GM18870 (cell line): Measurements from ENCODE around the gene PRR5L.

Experiments used
- ATAC-seq: cut with Tn5 transposase; IDR thresholded peaks from one replicate; pipeline ENCODE4 v1.9.1; 2021; ENCODE audit warnings: moderate library complexity; ENCODE audit not compliant: unreplicated experiment

The PRR5L gene

DNA sequence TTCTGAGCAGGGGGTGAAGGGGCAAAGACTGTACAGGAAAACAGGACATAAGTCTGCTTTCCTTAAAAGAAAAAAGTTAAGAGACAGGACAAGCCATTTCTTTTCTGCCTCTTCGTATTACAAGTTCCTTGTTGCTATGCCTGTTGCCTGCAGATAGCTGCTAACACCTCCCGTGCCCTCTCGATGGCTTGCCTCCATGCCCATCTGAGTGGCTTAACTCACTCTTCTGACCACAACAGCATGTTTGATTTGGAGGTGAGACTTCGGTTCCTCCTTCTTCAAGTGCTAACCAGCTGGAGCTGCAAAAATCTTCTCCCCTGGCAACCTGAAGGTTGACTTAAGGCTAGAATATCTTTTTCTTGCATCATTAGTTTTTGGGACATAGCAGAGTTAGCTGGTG is 103.1 kb downstream of the PRR5L start:
- ATAC-seq, result no peak

- ATAC-seq, result no peak
Measured at GRCh38 chr11:36399745-36400144, 103.7 kb downstream of the PRR5L start.

- ATAC-seq, result no peak
Measured at GRCh38 chr11:36400766-36401455, 104.8 kb downstream of the PRR5L start.

DNA sequence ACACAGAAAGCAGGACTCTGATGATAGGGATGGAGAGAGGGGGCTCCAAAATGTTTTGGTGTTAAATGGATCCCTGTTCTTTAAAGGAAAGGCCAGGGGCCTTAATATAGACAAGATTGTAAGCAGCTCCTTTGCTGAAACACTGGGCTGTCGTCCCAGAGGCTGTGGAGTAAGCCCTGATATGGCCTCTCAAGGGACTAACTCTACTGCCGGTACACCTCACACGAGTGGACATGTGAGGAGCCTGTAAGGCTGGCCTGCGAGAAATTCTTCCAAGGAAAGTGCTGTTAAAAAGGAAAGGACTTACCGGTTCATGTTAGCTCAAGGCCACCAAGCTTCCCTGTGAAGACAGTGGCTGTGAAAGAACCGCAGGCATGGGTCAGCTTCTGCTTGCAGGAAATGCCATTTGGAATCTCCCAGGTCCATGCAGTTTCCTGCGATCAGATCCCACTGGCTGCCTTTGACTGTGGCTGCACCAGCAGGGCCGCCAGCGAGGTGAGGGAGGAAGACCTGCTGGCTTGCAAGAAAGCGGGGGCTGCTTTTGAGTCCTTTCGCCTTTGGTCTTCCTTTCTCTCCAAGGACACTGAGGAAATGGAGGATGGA is 106.6 kb downstream of the PRR5L start:
- ATAC-seq, result no peak

- ATAC-seq, result no peak
Measured at GRCh38 chr11:36403661-36404060, 107.6 kb downstream of the PRR5L start.

- ATAC-seq, result no peak
Measured at GRCh38 chr11:36404831-36405230, 108.7 kb downstream of the PRR5L start.

DNA sequence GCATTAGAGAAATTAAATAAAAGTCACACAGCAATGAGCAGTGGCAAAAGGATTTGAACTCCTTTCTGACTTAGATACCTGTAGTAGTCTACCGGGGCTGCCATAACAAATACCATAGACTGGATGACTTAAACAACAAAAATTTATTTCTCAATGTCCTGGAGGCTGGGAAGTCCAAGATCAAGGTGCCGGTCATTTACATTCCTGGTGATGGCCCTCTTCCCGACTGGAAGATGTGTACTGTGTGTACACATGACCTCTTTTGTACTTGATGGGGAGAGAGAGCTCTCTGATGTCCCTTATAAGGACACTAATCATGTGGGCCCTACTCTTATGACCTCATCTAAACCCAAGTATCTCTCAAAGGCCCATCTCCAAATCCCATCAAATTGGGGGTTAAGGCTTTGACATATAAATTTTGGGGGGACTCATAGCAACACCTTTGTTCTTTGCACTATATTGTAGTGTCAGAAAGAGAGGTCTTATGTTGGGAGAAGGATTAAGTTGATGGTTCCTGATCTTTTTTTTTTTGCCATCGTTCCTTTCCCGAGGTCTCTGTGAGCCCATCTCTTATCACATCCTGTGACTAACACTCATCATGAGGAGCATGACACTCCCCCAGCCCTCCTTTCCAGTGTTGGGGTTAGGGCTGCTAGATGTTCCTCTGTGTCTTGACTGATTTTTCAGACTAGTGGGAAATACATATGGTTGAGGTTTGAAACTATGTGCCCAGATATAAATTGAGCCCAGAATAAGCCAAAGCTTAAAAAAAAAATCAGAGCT is 109.7 kb downstream of the PRR5L start:
- ATAC-seq, result no peak

GRCh38 chr11:36407356-36407755 is 111.3 kb downstream of the PRR5L start:
- ATAC-seq, result no peak

DNA sequence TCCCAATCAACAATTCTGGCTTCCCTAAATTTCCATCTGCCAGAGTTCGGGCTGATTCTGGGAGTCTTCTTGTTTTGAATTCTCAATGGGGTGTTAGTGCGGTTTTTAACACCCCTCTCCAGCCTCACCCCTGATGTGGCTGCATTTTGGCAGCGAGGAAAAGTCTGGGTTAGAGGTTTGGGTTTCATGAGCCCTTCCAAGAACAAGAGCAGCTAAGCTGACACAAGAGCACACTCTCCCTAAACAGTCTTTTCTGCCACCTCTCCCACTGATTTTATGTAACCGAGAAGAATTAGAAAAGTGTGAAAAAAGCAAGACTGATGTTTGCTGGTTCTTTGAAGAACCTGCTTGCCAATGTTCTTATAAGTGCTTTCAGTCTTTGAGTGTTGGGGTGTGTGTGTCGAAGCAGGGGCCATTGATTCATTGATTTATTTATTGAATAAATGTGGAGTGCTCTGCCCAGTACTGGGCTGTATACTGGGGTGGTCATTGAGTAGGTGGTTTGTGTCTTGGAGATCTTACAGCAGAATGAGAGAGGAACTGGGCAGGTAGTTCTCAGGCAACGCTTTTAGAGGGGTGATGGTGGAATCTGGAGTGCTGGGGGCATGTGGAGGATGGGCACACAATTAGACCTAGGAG is 112.5 kb downstream of the PRR5L start:
- no peak for ATAC-seq

DNA sequence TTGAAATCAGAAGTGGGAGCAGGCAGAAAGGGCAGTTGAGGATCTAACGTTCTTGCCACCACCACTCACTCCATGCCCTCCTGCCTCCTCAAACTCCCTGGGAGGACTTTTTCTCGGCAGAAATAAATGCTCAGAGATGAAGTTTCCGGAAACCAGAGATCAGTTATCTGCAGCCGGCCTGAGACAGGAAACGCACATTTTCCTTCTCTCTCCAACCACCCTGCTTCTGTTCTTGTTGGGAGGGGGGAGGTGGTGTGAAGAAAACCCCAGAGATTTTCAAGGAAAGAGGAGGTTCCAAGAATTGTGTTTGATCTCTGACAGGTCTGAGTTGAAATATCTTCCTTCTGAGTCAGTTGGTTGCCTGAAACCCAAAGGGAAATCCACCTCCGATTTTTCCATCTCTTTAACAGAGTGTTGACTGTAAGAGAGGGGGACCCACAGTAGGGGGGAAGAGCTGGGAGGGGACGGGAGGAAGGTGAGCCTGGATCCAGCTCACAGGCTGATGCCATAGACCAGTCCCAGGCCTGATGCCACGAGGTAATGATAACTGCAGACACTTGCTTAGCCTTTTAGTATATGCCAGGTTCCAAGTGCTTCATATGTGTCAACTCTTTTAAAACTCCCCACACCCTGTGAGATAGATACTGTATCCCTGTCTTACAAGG is 113.2 kb downstream of the PRR5L start:
- no peak for ATAC-seq

GRCh38 chr11:36411202-36411640 is 115.1 kb downstream of the PRR5L start:
- no peak for ATAC-seq

- ATAC-seq, result no peak
Measured at GRCh38 chr11:36412781-36413383, 116.8 kb downstream of the PRR5L start.

- no peak for ATAC-seq
Measured at GRCh38 chr11:36417154-36417553, 121.1 kb downstream of the PRR5L start.

- no peak for ATAC-seq
Measured at GRCh38 chr11:36419791-36420424, 123.8 kb downstream of the PRR5L start.

- ATAC-seq, result no peak
Measured at GRCh38 chr11:36421546-36422155, 125.6 kb downstream of the PRR5L start.

DNA sequence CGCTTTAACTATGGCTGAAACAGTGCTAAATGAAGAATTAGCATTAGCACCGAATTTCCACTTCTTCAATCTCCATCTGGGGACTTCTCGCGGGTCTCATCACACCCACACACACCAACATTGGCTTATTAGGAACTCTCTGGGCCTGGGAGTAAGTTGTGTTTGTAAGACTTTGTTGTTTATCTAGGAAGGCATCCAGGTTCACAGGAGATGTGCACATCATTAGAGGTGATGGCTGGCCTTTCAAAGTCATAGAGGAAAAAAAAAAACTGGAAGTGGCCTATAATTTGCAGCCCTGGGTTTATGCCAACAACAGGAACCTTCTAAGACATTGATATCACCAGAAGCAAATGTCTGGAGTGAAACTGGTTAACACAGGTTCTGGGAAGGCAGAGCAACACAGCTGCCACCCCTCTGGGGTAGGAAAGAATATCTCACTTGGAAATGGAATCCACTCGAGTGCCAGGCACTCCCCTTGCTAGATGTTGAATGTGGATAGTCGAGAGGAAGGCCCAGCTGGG is 129.5 kb downstream of the PRR5L start:
- no peak for ATAC-seq

DNA sequence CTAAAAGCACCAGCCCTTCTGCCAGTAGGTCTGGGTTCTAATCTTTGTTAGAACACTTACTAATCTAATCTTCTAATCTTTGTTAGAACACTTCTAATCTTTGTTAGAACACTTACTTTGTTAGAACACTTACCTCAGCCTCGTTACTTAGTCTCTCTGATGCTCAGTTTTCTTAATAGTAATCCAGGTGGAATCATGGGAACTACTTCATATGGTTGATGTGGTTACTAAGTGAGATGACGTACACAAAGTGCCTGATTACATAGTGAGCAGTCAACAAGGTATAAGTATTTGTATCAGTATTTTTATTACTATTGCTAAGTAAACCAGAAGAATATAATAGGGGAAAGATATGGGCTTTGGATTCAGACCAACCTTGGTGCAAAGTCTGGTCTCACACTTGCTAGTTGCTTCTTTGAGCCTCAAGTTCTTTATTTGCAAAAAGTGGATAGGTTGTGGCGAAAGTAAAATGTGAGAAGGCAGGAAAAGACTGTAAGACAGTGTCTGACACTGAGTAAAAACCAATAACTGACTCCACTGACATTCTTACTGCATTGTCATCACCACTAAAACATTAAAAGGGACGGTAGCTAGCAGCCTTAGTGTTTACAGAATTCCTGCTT is 130.2 kb downstream of the PRR5L start:
- no peak for ATAC-seq

GRCh38 chr11:36427079-36427478 is 131.0 kb downstream of the PRR5L start:
- no peak for ATAC-seq

DNA sequence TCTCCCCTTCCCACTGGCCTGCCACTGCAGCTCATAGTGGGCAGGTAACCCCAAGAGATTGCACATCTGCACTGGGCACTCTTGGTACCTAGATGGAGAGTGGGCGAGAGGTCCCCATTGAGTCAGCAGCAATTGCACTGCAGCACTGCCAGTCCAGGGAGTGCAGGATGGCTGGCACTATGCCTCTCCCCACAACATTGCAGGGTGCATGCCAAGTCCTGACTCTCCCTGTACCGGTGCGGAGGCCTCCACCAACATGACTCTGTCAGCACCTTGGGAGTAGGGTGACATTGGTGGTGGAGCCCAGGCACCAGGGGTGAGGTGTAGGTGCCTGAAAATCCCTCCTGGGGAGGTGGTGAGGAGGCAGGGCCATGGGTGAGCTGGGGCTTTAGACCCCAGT is 131.8 kb downstream of the PRR5L start:
- ATAC-seq, result no peak
